Measurements from ENCODE around the gene TFPI. TPM values are rescaled to one million over a fixed set of nuclear protein-coding genes. Genes with fewer than 3 reads are reported as not detected.

TFPI gene
- total and polyA plus RNA-seq, 2 of the 8 experiments (the other 6 are each of a cell fraction or from before 2014, with no cell fraction given), result 2.0 to 7.1 TPM

DNA sequence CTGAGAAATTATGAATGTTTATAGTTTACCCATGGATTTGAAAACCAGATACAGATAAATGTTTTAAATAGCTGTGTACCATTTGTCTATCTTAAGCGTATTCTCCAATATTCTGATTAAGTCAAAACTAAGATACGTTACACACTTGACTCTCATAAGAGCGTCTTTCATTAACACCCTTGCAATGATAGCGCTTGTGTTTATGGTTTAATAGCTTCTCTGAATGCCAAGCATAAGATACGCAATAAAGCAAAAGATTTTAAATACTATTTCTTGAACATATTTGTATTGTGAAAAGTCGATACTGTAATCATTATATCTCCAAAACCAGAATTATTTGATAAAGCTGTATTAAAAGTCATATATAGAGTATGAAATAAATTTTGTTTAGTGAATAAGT, 109.2 kb downstream of the TFPI start:
- H3K18ac ChIP-seq (ENCODE audit: extremely low read depth, low read length), result no peak overlapping the region
- CTCF ChIA-PET (ENCODE audit: partially characterized antibody), result interaction anchor here (0.5 to 1.3 kb wide), 4 partner anchors 31 to 570 kb away, joined by 3 read pairs; no protein-coding TSS in a partner anchor
- no peak overlapping the region for H2BK15ac ChIP-seq (ENCODE audit: low read length)
- TF ChIP-seq CEBPB (IDR thresholded peaks at IDR 0.05; ENCODE audit: low read depth, low read length) (no peak), KDM5A (IDR thresholded peaks at IDR 0.05; ENCODE audit: low read length) (no peak), RFX5 (IDR thresholded peaks at IDR 0.05; ENCODE audit: borderline replicate concordance, low read depth, low read length) (no peak), ATF2 (IDR thresholded peaks at IDR 0.05; ENCODE audit: low read length) (no peak), POU5F1 (IDR thresholded peaks at IDR 0.05; ENCODE audit: low read depth, low read length) (no peak), RNF2 (IDR thresholded peaks at IDR 0.05; ENCODE audit: borderline replicate concordance, low read depth, low read length, missing control alignments, poor library complexity, severe bottlenecking) (no peak), KDM4A (IDR thresholded peaks at IDR 0.05; ENCODE audit: low read depth, low read length, severe bottlenecking) (no peak), CHD1 (IDR thresholded peaks at IDR 0.05; ENCODE audit: low read depth, low read length) (no peak), MAFK (IDR thresholded peaks at IDR 0.05; ENCODE audit: low read depth, low read length) (no peak), SP4 (IDR thresholded peaks at IDR 0.05; ENCODE audit: low read length) (no peak), BACH1 (IDR thresholded peaks at IDR 0.05; ENCODE audit: low read length) (no peak), TAF1 (IDR thresholded peaks at IDR 0.05; ENCODE audit: low read depth, low read length) (no peak), NANOG (IDR thresholded peaks at IDR 0.05; ENCODE audit: insufficient read depth, low read depth, low read length, poor library complexity, severe bottlenecking) (no peak)

More for the DNA sequence above, 109.2 kb downstream of the TFPI start:
- no peaks in the 10 kb centered on the region for H3K79me1 ChIP-seq (ENCODE audit: low read depth, low read length)
- FAIRE-seq, result no peak
- no peak overlapping the region for H2AFZ ChIP-seq (ENCODE audit: low read length)
- H3K9ac ChIP-seq (replicated peaks in 1 of 4; ENCODE audit: extremely low read depth in 1 of 4, low read depth in 3 of 4, low read length in 3 of 4), result no peak overlapping the region
- H4K91ac ChIP-seq (replicated peaks; ENCODE audit: insufficient read length, low read length), result no peak overlapping the region
- WGBS, 2 experiments (ENCODE audit: extremely low coverage in 1 of 2, insufficient coverage in 1 of 2, insufficient read length in 1 of 2, insufficient replicate concordance in 2 of 2, low coverage in 1 of 2, low lambda C conversion rate in 2 of 2, missing lambda C conversion rate in 1 of 2), result 84% methylated on average over 6 of the region's 6 CpGs; no CpG with 5 or more reads in 1 of the 2 experiments
- DNase-seq (ENCODE audit: low read depth in 1 of 2, low spot score in 2 of 2), result no peak
- H4K20me1 ChIP-seq (replicated peaks in 1 of 2; ENCODE audit: control insufficient read depth in 1 of 2, insufficient read depth in 2 of 2, low read length in 2 of 2), result no peaks in the 10 kb centered on the region
- peaks cover 0 to 5% (median 1%) of the 10 kb centered on the region in 4 experiments; a peak in 2 of 7 replicates for H3K4me1 ChIP-seq (replicated peaks in 1 of 4; ENCODE audit: control insufficient read depth in 3 of 4, insufficient read depth in 4 of 4, low read length in 3 of 4)
- no peak overlapping the region for H2BK12ac ChIP-seq (ENCODE audit: low read depth, low read length)
- H3K36me3 ChIP-seq (ENCODE audit: control insufficient read depth in 2 of 4, insufficient read depth in 4 of 4, low read length in 3 of 4), result no peaks in the 10 kb centered on the region
- no peak overlapping the region for H2AK5ac ChIP-seq (ENCODE audit: low read depth, low read length)
- H3K4me2 ChIP-seq (ENCODE audit: insufficient read depth in 1 of 2, low read depth in 2 of 2, low read length in 2 of 2), result no peak overlapping the region
- no peak overlapping the region for H3K4ac ChIP-seq (replicated peaks; ENCODE audit: insufficient read length, low read depth, low read length)
- no peak overlapping the region for H3K23ac ChIP-seq (ENCODE audit: insufficient read length)
- no peak overlapping the region for H3K14ac ChIP-seq (ENCODE audit: insufficient read length)
- H3K9me3 ChIP-seq (ENCODE audit: insufficient read depth in 2 of 2, low read depth in 1 of 2, low read length in 1 of 2), result no peaks in the 10 kb centered on the region
- H3K27me3 ChIP-seq (replicated peaks in 1 of 4; ENCODE audit: control insufficient read depth in 3 of 4, extremely low read depth in 1 of 4, insufficient read depth in 3 of 4, low read length in 3 of 4), result no peaks in the 10 kb centered on the region
- no peak overlapping the region for H2BK5ac ChIP-seq (ENCODE audit: low read depth, low read length)
- no peak overlapping the region for H2BK120ac ChIP-seq (replicated peaks; ENCODE audit: low read depth, low read length)
- no peak overlapping the region for H4K8ac ChIP-seq (ENCODE audit: extremely low read depth, insufficient read depth, low read length)
- H3K79me2 ChIP-seq (ENCODE audit: control insufficient read depth in 1 of 2, insufficient read depth in 2 of 2, low read length in 2 of 2), result no peaks in the 10 kb centered on the region
- no peak overlapping the region for H2BK20ac ChIP-seq (ENCODE audit: low read length)
- POLR2A ChIA-PET (ENCODE audit: partially characterized antibody), result no interaction called here
- H3K27ac ChIP-seq (ENCODE audit: low read depth, low read length), result no peak overlapping the region
- no peaks in the 10 kb centered on the region; the same call in 1 of the 2 replicates for H3K23me2 ChIP-seq (ENCODE audit: low read depth, low read length)
- H3K56ac ChIP-seq (replicated peaks; ENCODE audit: insufficient read length, low read depth, low read length), result no peak overlapping the region
- H3K4me3 ChIP-seq (ENCODE audit: extremely low read depth in 1 of 4, insufficient read depth in 2 of 4, low read depth in 3 of 4, low read length in 4 of 4), result no peak overlapping the region
- H4K5ac ChIP-seq (ENCODE audit: insufficient read length, low read depth, low read length), result no peak overlapping the region
